ENCODE data around the gene CHCHD4.
A peak's percentile ranks its signal among the peaks of the same experiment; 100 is the strongest.

The CHCHD4 gene

GRCh38 chr3:14145236-14145635 is 20.6 kb upstream of the CHCHD4 start:
- H3K27ac ChIP-seq: peak overlapping the region; percentile 65
- no peak overlapping the region for H2AFZ ChIP-seq
- H3K79me2 ChIP-seq: no peaks in the 10 kb centered on the region
- H3K4me3 ChIP-seq (ENCODE audit: low read depth, low read length): no peak overlapping the region
- H3K4me2 ChIP-seq (ENCODE audit: low read length): no peak overlapping the region
- no peaks in the 10 kb centered on the region for H3K9me3 ChIP-seq (ENCODE audit: control insufficient read depth, low read length)
- H3K9ac ChIP-seq: no peak overlapping the region
- no peaks in the 10 kb centered on the region for H3K36me3 ChIP-seq (ENCODE audit: control insufficient read depth, insufficient read depth, low read length)
- H3K27me3 ChIP-seq (ENCODE audit: control insufficient read depth, insufficient read depth, low read length): no peaks in the 10 kb centered on the region
- no peaks in the 10 kb centered on the region for H3K4me1 ChIP-seq
- TF ChIP-seq, protein P1, sequence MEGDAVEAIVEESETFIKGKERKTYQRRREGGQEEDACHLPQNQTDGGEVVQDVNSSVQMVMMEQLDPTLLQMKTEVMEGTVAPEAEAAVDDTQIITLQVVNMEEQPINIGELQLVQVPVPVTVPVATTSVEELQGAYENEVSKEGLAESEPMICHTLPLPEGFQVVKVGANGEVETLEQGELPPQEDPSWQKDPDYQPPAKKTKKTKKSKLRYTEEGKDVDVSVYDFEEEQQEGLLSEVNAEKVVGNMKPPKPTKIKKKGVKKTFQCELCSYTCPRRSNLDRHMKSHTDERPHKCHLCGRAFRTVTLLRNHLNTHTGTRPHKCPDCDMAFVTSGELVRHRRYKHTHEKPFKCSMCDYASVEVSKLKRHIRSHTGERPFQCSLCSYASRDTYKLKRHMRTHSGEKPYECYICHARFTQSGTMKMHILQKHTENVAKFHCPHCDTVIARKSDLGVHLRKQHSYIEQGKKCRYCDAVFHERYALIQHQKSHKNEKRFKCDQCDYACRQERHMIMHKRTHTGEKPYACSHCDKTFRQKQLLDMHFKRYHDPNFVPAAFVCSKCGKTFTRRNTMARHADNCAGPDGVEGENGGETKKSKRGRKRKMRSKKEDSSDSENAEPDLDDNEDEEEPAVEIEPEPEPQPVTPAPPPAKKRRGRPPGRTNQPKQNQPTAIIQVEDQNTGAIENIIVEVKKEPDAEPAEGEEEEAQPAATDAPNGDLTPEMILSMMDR (IDR thresholded peaks at IDR 0.05): no peak

DNA sequence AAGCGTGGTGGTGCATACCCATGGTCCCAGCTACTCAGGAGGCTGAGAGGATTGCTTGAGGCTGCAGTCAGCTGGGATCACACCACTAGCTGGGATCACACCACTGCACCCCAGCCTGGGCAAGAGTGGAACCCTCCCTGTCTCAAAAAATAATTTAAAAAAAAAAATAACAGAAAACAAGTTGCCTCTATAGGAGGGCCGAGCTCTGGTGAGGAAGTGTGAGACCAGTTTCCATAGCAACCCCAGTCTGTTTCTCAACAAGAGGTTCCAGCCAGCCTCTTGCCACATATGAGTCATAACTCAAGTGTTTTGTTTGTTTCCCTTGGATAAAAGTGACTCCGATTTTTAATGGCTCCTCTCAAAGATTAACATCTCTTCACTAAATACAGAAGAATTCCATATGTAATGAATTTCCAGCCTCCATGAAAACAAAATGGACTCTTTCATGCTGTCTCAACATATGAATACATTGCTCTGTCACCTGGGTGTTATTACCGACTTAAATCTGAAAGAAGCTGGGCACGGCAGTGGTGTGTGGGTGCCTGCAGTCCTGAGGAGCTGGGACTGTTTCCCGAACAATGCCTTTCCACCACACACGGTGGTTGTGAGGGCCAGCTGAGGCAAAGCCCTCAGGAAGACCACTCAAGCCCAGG is 19.9 kb upstream of the CHCHD4 start:
- TF ChIP-seq, protein P1 (IDR thresholded peaks at IDR 0.05): no peak
- Histone ChIP-seq H3K27me3 (ENCODE audit: control insufficient read depth, insufficient read depth, low read length) (no peaks in the 10 kb centered on the region), H3K4me1 (no peaks in the 10 kb centered on the region), H3K9me3 (ENCODE audit: control insufficient read depth, low read length) (no peaks in the 10 kb centered on the region), H3K79me2 (no peaks in the 10 kb centered on the region), H2AFZ (no peak overlapping the region), H3K4me2 (ENCODE audit: low read length) (peak overlapping the region; percentile 33), H3K27ac (peak overlapping the region; percentile 65), H3K36me3 (ENCODE audit: control insufficient read depth, insufficient read depth, low read length) (no peaks in the 10 kb centered on the region), H3K9ac (no peak overlapping the region), H3K4me3 (ENCODE audit: low read depth, low read length) (peak overlapping the region; percentile 23)

DNA sequence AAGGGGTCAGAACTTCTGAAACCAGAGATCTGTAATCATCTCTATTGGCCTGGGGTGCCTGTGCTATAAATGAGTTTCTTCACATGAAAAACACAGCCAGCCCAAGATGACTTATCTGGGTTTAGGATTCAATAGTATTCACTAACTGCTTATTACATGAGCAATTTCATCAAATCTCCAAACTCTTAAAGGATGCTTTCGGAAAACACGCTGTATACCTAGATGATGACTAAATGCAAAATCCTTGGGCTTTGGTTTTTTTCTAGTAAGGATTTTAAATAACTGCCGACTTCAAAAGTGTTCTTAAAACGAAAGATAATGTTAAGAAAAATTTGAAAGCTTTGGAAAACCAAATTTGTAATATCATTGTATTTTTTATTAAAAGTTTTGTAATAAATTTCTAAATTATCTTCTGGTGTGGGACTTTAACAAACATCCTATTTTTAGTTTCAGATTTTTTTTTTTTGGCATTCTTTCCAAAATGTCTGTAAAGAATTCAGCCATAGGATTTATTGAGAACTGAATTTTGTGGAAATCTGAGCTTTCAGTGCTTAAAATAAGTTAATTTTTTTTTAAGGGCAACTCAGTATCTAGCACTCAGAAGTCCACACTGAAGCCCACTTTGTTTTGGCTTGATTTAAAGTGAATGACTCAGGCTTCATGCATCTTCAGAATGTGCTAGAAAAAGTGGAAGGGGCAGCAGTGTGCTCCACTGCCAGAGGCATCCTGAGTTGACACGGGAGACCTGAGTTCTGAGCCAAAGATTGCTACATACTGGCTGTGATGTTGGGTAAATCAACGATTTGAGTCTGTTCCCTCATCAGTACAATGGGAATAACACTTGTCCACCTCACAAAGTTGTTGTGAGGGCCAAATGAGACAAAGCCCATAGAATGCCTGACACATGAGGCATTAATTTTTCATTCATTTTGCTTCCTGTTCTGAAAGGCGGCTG is 18.9 kb upstream of the CHCHD4 start:
- H3K27me3 ChIP-seq (ENCODE audit: control insufficient read depth, insufficient read depth, low read length): no peaks in the 10 kb centered on the region
- H3K27ac ChIP-seq: peak overlapping the region; percentile 65
- H3K9ac ChIP-seq: no peak overlapping the region
- TF ChIP-seq, protein P1 (IDR thresholded peaks at IDR 0.05): no peak
- no peaks in the 10 kb centered on the region for H3K79me2 ChIP-seq
- H3K9me3 ChIP-seq (ENCODE audit: control insufficient read depth, low read length): no peaks in the 10 kb centered on the region
- H2AFZ ChIP-seq: no peak overlapping the region
- no peaks in the 10 kb centered on the region for H3K4me1 ChIP-seq
- H3K4me3 ChIP-seq (ENCODE audit: low read depth, low read length): no peak overlapping the region
- no peaks in the 10 kb centered on the region for H3K36me3 ChIP-seq (ENCODE audit: control insufficient read depth, insufficient read depth, low read length)
- H3K4me2 ChIP-seq (ENCODE audit: low read length): no peak overlapping the region

DNA sequence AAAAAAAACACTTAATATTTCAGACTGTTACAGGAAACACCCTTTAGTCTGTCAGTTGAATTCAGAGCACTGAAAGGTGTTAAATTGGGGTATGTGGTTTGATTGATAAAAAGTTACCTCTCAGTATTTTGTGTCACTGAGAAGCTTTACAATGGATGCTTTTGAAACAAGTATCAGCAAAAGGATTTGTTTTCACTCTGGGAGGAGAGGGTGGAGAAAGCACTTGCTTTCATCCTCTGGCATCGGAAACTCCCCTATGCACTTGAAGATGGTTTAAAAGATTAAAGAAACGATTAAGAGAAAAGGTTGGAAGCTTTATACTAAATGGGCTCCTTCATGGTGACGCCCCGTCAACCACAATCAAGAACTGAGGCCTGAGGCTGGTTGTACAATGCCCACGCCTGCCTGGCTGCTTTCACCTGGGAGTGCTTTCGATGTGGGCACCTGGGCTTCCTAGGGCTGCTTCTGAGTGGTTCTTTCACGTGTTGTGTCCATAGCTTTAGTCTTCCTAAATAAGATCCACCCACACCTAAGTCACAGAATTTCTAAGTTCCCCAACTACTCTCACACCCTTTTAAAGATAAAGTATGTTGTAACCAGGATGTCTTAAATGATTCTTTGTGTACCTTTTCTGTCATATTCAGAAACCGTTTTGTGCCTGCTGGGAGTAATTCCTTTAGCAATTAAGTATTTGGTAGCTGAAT is 18.0 kb upstream of the CHCHD4 start:
- Histone ChIP-seq H3K9me3 (ENCODE audit: control insufficient read depth, low read length) (no peaks in the 10 kb centered on the region), H2AFZ (no peak overlapping the region), H3K4me3 (ENCODE audit: low read depth, low read length) (no peak overlapping the region), H3K9ac (no peak overlapping the region), H3K36me3 (ENCODE audit: control insufficient read depth, insufficient read depth, low read length) (no peaks in the 10 kb centered on the region), H3K27ac (no peak overlapping the region), H3K27me3 (ENCODE audit: control insufficient read depth, insufficient read depth, low read length) (no peaks in the 10 kb centered on the region), H3K4me1 (no peaks in the 10 kb centered on the region), H3K79me2 (no peaks in the 10 kb centered on the region), H3K4me2 (ENCODE audit: low read length) (no peak overlapping the region)
- TF ChIP-seq, protein P1 (IDR thresholded peaks at IDR 0.05): no peak
